ENCODE data around the gene PLEKHH1.
"Not testable (repeated sequence)": the region's sequence is repeated elsewhere in the genome, so short reads cannot be mapped to it uniquely, and the experiment has no call there.

The PLEKHH1 gene

GRCh38 chr14:67529947-67530935 is 2.8 kb upstream of the PLEKHH1 start:
- no peak for DNase-seq (ENCODE audit: low read depth, low spot score)

- DNase-seq (ENCODE audit: low read depth, low spot score) = no peak
Observed at GRCh38 chr14:67532606-67532997, 488 bp upstream of the PLEKHH1 start.

GRCh38 chr14:67533754-67534085 is 630 bp downstream of the PLEKHH1 start:
- no peak for DNase-seq (ENCODE audit: low read depth, low spot score)

- no peak for DNase-seq (ENCODE audit: low read depth, low spot score)
Observed at GRCh38 chr14:67536087-67536486, 3.0 kb downstream of the PLEKHH1 start.

GRCh38 chr14:67537736-67538135 is 4.6 kb downstream of the PLEKHH1 start:
- no peak for DNase-seq (ENCODE audit: low read depth, low spot score)

GRCh38 chr14:67538501-67538900 is 5.4 kb downstream of the PLEKHH1 start:
- no peak for DNase-seq (ENCODE audit: low read depth, low spot score)

- DNase-seq (ENCODE audit: low read depth, low spot score) = peak; percentile 40
Observed at GRCh38 chr14:67539116-67539515, 6.0 kb downstream of the PLEKHH1 start.

- peak; percentile 61 for DNase-seq (ENCODE audit: low read depth, low spot score)
Observed at GRCh38 chr14:67541448-67542387, 8.6 kb downstream of the PLEKHH1 start.

GRCh38 chr14:67542620-67543019 is 9.5 kb downstream of the PLEKHH1 start:
- not testable (repeated sequence) for DNase-seq (ENCODE audit: low read depth, low spot score)

GRCh38 chr14:67544590-67544989 is 11.5 kb downstream of the PLEKHH1 start:
- no peak for DNase-seq (ENCODE audit: low read depth, low spot score)

- no peak for DNase-seq (ENCODE audit: low read depth, low spot score)
Observed at GRCh38 chr14:67547224-67547780, 14.2 kb downstream of the PLEKHH1 start.

GRCh38 chr14:67549734-67550133 is 16.6 kb downstream of the PLEKHH1 start:
- DNase-seq (ENCODE audit: low read depth, low spot score) = no peak

- no peak for DNase-seq (ENCODE audit: low read depth, low spot score)
Observed at GRCh38 chr14:67551123-67551522, 18.0 kb downstream of the PLEKHH1 start.

GRCh38 chr14:67551940-67552339 is 18.9 kb downstream of the PLEKHH1 start:
- DNase-seq (ENCODE audit: low read depth, low spot score) = no peak

- DNase-seq (ENCODE audit: low read depth, low spot score) = no peak
Observed at GRCh38 chr14:67553547-67553946, 20.5 kb downstream of the PLEKHH1 start.

GRCh38 chr14:67554341-67554740 is 21.3 kb downstream of the PLEKHH1 start:
- no peak for DNase-seq (ENCODE audit: low read depth, low spot score)

GRCh38 chr14:67555518-67556090 is 22.5 kb downstream of the PLEKHH1 start:
- DNase-seq (ENCODE audit: low read depth, low spot score) = no peak

GRCh38 chr14:67556671-67557070 is 23.6 kb downstream of the PLEKHH1 start:
- no peak for DNase-seq (ENCODE audit: low read depth, low spot score)

GRCh38 chr14:67557118-67557517 is 24.0 kb downstream of the PLEKHH1 start:
- DNase-seq (ENCODE audit: low read depth, low spot score) = peak; percentile 51

GRCh38 chr14:67557656-67558055 is 24.6 kb downstream of the PLEKHH1 start:
- DNase-seq (ENCODE audit: low read depth, low spot score) = no peak

- no peak for DNase-seq (ENCODE audit: low read depth, low spot score)
Observed at GRCh38 chr14:67559639-67560038, 26.5 kb downstream of the PLEKHH1 start.

Measured in ELF-1 (cell line).